GM21786 (cell line): Measurements from ENCODE around the gene SLC44A2.

ENCODE experiments used
- ATAC-seq: cut with Tn5 transposase; IDR thresholded peaks from one replicate; pipeline ENCODE4 v1.9.1; 2021; ENCODE audit not compliant: unreplicated experiment

The SLC44A2 gene

DNA sequence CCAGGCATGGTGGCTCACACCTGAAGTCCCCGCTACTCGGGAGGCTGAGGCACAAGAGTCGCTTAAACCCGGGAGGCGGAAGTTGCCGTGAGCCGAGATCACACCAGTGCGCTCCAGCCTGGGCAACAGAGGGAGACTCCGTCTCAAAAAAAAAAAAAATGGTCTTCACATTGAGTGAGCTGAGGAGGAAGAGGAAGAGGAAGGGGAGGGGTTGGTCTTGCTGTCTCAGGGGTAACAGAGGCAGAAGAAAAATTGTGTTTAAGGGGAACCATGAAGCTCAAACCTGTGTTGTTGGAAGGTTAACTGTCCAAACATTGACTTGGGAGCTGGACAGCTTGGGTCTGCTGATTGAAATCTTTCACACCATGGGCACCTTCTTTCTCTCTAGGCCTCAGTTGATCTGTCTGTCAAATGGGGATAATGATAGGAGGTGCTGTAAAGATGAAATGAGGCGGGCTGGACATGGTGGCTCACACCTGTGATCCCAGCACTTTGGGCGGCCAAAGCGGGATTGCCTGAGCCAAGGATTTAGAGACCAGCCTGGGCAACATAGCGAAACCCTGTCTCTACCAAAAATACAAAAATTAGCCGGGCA, 9.8 kb upstream of the SLC44A2 start:
- no peak for ATAC-seq

DNA sequence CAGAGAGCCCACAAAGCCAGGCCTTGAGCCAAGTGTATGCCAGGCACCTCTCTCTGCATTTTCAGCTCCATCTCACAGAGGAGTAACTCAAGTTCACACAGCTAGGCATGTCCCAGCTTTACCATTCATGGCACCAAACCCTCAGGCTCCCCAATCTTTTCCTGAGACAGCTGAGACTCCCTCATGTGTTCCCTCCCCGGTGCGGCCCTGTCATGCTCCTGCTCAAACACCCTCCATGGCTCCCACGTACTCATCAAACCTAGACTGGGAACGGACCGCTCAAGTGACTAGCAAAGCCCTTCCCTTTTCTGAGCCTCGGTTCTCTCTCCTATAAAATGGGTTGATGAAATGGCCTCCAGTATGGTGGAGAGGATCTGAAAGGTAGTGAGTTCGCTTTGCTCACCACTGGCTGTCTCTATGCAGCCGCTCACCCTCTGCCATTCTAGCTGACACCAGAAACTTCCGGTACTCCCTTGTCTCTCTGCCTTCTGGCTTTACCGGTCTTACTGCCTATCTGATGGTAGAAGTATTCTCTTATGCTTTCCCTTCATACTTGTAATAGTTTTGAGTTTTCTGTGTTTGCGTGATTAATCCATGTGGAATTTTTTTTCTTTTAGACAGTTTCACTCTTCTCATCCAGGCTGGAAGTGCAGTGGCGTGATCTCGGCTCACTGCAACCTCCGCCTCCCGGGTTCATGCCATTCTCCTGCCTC, 7.8 kb upstream of the SLC44A2 start:
- no peak for ATAC-seq

DNA sequence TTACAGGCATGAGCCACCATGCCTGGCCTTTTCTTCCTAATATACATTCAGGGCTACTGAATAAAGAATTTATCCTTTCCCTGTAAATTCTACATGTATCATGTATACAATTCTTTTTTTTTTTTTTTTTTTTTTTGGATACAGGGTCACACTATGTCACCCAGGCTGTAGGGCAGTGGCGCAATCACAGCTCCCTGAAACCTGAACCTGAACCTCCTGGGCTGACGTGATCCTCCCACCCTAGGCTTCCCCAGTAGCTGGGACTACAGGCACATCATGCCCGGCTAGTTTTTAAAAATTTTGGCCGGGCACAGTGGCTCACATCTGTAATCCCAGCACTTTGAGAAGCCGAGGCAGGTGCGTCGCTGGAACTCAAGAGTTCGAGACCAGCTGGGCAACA, 6.5 kb upstream of the SLC44A2 start:
- ATAC-seq: no peak

DNA sequence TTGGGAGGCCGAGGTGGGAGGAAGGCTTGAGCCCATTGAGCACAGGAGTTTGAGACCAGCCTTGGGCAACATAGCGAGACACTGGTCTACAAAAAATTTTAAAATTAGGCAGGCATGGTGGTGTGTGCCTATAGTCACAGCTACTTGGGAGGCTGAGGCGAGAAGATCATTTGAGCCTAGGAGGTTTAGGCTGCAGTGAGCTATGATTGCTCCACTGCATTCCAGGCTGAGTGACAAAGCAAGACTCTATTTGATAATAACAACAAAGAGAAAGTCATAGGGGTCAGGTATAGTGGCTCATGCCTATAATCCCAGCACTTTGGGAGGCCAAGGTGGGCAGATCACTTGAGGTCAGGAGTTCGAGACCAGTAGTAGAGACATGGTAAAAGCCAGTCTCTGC, 4.6 kb upstream of the SLC44A2 start:
- no peak for ATAC-seq

DNA sequence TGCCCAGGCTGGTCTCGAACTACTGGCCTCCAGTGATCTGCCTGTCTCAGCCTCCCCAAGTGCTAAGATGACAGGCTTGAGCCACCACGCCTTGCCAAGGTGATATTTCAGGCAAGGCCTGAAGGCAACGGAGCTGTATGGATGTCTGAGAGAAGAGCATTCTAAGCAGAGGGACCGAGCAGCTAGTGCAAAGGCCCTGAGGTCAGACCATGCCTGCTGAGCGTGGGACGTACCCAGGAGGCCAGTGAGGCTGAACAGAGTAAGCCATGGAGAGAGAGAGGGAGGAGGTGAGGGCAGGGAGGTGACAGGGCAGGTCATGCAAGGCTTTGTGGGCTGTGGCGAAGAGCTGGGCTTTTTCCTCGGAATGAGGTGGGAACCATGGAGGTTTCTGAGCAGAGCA, 3.4 kb upstream of the SLC44A2 start:
- ATAC-seq: no peak

DNA sequence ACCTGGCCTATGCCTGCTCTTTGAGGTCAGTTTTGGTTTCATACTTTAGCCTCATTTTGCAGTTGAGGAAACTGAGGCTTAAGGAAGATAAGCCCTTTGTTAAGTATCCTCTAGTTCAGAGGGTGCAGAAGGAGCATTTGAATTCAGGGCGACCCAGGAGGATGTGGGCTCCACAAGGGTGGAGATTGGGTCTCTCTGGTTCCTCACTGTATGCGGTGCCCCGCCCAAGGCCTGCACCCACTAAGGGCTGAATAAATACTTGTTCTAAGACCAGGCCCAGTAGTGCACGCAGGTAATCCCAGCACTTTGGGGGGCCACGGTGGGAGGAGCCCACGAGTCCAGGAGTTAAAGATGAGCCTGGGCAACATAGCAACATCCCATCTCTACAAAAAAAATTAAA, 768 bp upstream of the SLC44A2 start:
- no peak for ATAC-seq

DNA sequence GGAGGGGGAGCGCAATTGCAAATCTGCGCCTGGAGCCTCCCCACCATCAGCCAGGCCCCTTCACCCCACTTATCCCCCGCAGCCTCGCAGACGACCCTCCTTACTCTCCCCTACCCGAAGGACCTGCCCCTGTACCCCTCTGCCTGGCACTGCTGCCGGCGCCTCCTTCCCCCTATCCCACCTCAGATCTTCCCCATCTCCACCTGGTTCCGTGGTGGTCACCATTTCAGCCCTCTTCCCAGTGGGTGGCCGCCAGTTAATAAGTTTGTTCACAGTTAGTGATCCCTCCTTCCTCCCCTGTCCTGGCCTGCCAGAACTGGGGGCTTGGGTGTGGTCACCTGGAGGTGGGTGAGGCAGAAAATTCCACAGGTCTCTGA, 397 bp downstream of the SLC44A2 start:
- ATAC-seq: no peak

DNA sequence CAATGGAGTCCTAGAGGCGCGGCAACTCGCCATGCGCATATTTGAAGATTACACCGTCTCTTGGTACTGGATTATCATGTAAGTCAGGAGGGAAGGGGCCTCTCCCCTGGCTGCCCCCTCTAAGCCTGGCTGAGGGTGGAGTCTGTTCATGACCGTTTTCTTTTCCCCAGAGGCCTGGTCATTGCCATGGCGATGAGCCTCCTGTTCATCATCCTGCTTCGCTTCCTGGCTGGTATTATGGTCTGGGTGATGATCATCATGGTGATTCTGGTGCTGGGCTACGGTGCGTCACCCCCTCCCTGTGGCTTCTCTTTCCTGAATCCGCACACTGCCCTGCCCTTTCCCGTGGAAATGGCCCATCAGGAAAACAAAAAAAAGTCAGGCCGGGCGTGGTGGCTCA, 6.5 kb downstream of the SLC44A2 start:
- no peak for ATAC-seq

DNA sequence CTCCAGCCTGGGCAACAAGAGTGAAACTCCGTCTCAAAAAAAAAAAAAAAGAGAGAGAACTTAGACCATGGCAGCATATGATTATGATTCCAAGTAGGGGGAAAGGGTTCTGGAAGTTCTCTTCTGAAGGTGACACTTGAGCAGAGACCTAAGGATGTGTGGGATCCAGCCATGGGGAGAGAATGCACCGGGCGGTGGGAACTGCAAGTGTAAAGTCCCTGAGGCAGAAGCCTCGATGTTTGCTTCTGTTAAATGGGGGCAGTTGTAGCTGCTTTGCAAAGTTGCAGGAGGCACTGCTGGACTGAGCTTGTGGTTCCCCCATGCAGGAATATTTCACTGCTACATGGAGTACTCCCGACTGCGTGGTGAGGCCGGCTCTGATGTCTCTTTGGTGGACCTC, 9.1 kb downstream of the SLC44A2 start:
- no peak for ATAC-seq

DNA sequence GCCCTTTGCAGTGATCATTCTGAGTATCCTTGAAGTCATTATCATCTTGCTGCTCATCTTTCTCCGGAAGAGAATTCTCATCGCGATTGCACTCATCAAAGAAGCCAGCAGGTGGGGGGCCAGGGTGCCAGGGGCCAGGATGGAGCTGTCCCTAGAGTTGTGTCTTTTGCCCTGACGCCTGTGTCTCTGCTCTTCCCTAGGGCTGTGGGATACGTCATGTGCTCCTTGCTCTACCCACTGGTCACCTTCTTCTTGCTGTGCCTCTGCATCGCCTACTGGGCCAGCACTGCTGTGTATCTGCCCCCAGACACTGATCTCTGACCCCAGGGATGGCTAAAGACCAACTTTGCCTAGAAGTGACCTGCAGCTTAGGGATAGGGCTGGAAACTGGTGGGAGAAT, 9.6 kb downstream of the SLC44A2 start:
- no peak for ATAC-seq

DNA sequence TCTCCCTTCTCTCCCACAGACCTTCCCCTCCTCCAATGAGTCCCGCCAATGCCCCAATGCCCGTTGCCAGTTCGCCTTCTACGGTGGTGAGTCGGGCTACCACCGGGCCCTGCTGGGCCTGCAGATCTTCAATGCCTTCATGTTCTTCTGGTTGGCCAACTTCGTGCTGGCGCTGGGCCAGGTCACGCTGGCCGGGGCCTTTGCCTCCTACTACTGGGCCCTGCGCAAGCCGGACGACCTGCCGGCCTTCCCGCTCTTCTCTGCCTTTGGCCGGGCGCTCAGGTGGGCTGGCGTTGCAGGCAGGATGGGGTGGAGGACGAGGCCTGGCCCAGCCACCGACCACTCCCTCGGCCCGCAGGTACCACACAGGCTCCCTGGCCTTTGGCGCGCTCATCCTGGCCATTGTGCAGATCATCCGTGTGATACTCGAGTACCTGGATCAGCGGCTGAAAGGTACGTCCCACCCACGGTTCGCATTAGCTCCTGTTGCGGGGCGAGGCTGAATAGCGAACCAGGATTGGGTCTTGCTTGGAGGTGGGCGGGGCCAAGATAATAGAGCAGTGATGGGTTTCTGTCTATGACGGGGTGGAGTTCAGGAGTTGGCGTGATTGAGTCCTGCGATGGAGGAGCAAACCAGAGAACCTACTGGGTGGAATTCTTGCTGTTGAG, 11.1 kb downstream of the SLC44A2 start:
- no peak for ATAC-seq

DNA sequence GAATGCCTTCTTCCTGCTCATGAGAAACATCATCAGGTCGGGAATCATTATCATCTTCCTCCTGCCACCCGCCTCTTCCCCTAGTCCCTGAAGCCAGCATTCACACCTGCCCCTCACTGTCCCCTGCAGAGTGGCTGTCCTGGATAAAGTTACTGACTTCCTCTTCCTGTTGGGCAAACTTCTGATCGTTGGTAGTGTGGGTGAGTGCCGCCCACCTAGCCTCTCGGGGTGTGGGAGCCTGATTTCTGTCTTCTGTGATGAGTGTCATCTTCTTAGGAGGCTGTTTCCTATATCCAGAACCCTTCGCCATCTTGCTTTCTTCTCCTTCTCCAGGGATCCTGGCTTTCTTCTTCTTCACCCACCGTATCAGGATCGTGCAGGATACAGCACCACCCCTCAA, 12.5 kb downstream of the SLC44A2 start:
- ATAC-seq: no peak

DNA sequence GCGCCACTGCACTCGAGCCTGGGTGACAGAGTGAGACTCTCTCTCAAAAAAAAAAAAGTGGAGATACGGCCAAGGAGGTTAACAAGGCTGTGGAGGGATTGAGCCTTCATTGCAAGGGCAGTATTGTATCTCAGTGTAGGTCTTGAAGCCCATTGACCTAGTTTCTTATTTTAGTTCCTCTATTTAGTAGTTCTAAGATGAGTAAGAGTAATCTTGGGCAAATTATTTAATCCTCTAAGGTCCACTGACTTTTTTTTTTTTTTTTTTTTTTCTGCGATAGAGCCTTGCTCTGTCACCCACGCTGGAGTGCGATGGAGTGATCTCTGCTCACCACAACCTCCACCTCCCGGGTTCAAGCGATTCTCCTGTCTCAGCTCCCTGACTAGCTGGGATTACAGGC, 14.5 kb downstream of the SLC44A2 start:
- ATAC-seq: no peak

DNA sequence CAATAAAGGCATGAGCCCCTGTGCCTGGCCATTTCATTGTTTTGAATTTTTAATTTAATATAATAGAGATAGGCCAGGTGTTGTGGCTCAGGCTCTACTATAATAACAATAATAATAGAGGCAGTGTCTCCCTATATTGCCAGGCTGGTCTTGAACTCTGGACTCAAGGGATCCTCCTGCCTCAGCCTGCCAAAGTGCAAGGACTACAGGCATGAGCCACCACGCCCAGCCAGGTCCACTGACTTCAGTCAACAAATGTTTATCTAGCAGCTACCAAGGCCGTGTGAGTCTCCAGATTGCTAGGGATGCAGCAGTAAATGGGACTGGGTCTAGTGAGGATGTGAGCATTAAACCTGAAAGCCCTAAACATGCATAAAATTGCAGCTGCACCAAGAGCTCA, 15.0 kb downstream of the SLC44A2 start:
- ATAC-seq: no peak

DNA sequence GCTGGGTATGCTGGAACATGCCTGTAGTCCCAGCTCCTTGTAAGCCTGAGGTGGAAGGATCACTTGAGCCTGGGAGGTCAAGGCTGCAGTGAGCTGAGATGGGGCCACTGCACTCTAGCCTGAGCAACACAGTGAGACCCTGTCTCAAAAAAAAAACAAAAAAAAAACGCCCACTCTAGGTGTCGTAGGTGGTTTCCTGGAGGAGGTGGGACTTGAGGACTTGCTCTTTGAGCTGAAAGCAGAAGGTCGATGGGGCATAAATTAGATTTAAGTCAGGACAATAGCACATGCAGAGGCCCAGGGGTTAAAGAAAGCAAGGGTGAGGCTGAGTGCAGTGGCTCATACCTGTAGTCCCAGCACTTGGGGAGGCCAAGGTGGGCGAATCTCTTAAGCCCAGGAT, 15.9 kb downstream of the SLC44A2 start:
- no peak for ATAC-seq

DNA sequence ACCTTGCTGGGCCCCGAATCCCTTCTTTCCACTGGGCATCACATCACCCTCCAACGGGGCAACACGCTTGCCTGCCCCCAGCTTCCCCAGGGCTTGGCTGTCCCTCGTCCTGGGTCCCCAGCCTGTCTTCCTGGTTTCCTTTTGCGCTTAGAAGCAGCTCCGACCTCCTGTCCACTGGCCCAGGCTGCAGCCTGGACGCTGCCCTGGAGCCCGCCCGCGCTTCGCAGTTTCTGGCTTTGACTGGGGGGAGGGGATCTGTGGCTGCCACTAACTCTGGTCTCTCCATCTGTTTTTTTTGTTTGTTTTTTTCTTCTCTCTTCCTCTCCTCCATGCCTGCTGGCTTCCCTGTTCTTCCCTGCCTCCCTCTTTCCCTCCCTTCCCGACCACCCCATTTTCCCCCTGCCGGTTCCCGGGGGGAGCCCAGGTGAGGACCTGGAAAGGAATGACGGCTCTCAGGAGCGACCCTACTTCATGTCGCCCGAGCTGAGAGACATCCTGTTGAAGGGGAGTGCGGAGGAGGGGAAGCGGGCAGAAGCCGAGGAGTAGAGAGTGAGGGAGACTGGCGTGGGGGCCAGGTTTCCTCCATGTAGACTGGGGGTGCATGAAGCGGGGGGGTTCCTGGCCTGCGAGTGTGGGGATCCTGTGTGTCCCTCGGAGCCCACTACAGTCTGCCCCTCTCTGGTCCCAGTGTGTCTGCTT, 17.3 kb downstream of the SLC44A2 start:
- no peak for ATAC-seq

DNA sequence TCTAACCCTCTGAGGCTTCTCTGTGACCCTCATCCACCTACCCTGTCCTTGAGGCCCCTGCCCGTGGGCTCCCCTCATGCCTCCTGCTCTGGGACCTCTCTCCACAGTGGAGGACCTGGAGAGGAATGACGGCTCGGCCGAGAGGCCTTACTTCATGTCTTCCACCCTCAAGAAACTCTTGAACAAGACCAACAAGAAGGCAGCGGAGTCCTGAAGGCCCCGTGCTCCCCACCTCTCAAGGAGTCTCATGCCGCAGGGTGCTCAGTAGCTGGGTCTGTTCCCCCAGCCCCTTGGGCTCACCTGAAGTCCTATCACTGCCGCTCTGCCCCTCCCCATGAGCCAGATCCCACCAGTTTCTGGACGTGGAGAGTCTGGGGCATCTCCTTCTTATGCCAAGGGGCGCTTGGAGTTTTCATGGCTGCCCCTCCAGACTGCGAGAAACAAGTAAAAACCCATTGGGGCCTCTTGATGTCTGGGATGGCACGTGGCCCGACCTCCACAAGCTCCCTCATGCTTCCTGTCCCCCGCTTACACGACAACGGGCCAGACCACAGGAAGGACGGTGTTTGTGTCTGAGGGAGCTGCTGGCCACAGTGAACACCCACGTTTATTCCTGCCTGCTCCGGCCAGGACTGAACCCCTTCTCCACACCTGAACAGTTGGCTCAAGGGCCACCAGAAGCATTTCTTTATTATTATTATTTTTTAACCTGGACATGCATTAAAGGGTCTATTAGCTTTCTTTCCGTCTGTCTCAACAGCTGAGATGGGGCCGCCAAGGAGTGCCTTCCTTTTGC, 18.0 kb downstream of the SLC44A2 start:
- ATAC-seq: no peak

DNA sequence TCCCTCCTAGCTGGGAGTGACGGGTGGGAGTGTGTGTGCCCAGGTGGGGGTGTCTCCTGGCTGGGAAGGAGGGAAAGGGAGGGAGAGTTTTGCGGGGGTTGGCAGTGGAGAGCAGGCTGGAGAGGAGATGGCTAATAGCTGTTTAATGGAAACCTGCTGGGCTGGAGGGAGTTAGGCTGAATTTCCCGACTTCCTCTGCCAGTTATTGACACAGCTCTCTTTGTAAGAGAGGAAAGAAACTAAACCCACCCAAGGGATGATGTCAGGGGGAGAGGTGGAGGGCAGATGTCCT, 18.6 kb downstream of the SLC44A2 start:
- no peak for ATAC-seq

DNA sequence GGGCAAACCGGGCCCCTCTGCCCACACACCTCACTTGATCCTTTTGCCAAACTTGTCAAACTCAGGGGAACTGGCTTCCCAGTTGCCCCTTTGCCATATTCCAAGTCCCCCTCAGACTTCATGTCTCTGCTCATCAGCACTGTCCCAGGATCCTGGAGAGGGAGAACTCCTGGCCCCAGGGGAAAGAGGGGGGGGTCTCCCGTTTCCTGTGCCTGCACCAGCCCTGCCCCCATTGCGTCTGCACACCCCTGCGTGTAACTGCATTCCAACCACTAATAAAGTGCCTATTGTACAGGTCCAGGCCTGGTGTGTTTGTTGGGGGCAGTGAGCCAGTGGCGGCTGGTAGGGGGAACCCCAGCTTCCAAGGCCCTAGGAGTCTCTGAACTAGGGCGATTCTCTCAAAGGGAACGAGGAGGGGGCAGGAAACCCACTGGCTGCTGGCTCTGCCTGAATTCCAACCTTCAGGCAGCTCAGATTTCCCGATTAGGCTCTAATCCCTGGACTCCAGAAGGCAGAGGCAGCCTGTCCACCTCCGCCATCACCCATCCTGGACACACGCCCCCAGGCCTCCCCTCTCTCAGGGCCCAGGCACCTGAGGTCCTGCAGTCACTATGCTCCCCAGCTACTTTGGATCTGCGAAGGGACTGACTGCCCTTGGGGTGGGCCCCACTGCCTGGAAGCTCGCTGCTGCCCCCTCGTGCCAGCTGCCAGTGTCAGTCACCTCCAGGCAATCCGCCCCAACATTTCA, 19.1 kb downstream of the SLC44A2 start:
- no peak for ATAC-seq

DNA sequence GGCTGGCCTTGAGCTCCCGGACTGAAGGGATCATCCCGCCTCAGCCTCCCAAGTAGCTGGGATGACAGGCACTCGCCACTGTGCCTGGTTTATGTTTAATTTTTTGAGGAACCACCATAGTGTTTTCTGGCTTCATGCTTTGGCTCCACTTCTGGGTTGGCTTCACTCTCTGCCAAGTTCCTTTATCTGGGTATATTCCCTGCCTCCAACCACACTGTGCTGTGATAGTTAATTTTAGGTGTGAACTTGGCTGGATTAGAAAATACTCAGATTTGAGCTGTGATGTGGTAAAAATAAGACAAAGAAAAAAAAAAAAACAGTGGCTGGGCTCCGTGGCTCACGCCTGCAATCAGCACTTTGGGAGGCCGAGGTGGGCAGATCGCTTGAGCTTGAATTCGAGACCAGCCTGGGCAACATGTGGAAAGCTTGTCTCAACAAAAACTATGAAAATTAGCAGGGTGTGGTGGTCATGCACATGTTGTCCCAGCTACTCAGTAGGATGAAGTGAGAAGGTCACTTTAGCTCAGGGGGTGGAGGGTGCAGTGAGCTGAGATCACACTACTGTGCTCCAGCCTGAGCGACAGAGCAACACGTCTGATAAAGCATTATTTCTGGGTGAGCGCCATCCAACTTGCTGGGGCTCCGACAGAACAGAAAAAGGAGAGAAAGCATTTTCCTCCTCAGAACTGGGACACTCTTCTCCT, 21.3 kb downstream of the SLC44A2 start:
- no peak for ATAC-seq
